Ecto neural progenitor cell (in vitro differentiated cells): ENCODE results near the gene PTPN11.
"Not testable (repeated sequence)": the region's sequence is repeated elsewhere in the genome, so short reads cannot be mapped to it uniquely, and the experiment has no call there.

ENCODE experiments used
- DNase-seq: peaks from one replicate; pipeline ENCODE4 v3.0.0-alpha.2; 2018; ENCODE audit warnings: low spot score

PTPN11 gene

DNA sequence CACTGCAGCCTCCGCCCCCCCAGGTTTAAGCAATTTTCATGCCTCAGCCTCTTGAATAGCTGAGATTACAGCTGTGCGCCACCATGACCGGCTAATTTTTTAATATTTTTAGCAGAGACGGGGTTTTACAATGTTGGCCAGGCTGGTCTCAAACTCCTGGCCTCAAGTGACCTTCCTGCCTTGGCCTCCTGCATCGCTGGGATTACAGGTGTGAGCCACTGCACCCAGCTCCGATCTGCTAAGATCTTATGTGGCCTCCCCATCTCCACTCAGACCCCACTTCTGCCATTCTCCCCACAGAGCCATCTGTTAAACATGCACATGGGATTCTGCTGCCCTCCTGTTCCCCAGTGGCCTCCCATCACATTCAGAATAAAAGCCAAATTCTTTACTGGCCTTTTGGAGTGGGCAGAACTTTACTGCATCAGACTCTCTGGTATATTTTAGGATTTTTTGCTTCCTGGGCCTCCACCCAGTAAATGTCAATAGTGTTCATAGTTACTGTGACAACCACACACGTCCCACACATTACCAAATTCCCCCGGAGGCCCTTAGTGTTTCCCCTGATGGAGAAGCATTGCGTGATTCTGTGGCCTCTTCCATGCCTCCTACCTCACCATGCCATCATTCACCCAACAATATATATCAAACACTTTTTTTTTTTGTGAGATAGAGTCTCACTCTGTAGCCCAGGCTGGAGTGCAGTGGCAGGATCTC lies 96.3 kb downstream of the PTPN11 start:
- no peak for DNase-seq

DNA sequence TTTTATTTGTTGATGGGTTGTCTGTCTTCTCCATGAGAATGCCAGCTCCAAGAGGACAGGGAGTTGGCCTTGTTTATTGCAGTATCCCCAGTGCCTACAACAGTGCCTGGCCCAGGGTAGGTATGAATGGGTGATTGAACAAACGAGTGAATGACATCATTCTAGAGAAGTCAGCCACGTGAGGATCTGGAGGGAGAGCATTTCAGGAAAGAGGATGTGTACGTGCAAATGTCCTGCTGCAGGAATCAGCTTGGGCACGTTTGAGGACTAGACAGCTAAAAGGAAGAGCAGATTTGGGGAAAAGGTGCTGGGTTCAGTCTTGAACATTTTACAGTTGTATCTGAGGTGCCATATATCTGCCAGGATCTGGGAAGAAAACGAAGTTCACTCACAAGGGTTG lies 97.1 kb downstream of the PTPN11 start:
- DNase-seq, result no peak

DNA sequence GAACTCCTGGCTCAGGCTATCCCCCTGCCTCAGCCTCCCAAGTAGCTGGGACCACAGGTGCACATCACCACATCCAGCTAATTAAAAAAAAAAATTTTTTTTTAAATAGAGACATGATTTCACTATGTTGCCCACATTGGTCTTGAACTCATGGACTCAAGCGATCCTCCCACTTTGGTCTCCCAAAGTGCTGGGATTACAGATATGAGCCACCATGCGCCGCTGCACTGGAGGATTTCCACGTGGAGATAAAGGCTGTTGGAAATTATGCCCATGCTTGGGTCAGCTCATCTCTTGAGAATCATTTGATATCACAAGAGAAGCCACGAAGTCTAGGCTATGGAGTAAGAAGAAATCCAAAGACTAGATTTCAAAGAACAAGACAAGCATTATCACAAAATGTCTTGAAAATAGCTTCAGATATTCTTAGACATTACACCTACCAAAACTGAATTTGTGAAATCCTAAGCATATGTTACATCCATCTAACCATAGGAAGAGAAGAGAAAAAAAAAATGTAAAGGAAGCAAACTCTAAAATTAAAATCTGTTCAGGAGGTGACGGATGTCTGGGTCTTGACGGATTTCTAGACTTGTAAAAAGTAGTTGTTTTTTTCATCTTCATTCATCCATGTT lies 99.1 kb downstream of the PTPN11 start:
- DNase-seq, result no peak

GRCh38 chr12:112518365-112518735 lies 99.6 kb downstream of the PTPN11 start:
- no peak for DNase-seq

DNA sequence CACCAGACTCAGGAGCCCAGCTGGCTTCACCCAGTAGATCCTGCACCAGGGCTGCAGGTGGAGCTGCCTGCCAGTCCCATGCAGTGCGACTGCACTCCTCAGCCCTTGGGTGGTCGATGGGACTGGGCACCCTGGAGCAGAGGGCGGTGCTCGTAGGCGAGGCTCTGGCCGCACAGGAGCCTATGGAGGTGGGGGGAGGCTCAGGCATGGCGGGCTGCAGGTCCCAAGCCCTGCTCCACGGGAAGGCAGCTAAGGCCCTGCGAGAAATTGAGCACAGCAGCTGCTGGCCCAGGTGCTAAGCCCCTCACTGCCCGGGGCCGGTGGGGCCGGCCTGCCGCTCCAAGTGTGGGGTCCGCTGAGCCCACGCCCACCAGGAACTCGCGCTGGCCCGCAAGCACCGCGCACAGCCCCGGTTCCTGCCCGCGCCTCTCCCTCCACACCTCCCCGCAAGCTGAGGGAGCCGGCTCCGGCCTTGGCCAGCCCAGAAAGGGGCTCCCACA lies 101.1 kb downstream of the PTPN11 start:
- DNase-seq, result not testable (repeated sequence)

GRCh38 chr12:112523856-112524255 lies 105.1 kb downstream of the PTPN11 start:
- DNase-seq, result no peak

GRCh38 chr12:112524269-112524668 lies 105.5 kb downstream of the PTPN11 start:
- no peak for DNase-seq

DNA sequence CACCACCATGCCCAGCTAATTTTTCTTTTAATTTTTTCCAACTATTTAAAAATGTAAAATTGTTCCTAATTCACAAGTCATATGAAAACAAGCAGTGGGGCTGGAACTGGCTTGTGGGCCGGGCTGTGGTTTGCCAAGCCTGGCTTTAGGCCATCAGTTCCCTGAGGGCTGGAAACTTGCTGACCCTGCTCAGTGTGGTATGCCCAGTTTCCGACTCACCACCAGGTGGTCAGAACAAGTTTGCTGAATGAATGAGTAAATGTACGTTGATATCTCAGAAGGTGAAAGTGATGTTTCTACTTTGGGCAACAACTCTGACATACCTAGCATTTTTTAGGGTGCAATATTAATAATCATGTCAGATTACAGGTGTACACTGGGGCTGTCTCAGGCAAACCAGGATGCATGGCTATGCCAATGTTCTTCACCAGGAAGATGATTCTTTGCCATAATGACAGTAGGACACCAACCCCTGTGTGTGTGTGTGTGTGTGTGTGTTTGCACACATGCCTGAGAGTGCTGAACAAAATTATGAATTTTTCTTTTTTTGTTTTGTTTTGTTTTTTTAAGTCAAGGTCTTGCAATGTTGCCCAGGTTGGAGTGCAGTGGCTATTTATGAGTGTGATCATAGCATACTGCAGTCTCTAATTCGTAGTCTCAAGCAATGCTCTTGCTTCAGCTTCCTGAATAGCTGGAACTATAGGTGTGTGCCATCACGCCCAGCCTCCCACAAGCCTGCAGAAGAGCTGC lies 106.1 kb downstream of the PTPN11 start:
- DNase-seq, result no peak

DNA sequence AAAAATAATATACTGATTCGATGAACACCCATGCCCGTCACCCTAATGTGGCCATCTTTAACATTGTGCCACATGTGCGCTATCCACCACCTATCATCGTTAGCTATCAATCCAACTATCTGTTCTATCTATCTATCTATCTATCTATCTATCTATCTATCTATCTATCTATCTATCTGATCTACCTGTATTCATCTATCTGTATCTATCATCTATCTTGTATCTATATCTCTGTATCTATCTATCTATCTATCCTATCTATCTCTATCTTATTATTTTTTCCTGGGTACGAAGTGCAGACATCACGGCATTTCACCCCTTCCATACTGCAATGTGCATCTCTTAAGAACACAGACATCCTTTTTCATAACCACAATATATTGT lies 106.7 kb downstream of the PTPN11 start:
- DNase-seq, result no peak

DNA sequence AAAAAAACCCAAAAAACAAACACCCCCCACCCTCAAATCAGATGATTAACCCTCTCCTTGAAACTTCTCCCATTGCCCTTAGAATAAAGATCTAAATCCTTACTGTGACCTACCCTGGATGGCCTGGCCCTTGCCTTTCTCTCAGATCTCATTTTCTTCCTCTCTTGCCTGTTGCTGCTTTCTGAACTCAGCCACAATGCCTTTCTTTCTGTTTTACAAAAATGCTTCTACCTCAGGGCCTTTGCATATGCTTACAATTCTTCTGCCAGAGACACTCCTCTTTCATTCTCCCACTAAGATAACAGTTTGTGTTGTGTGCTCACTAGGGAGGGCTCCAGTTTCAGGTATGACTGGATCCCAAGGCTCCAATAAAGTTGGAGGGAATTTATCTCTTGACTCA lies 108.3 kb downstream of the PTPN11 start:
- DNase-seq, result no peak

GRCh38 chr12:112527501-112527900 lies 108.8 kb downstream of the PTPN11 start:
- DNase-seq, result no peak

GRCh38 chr12:112528521-112528920 lies 109.8 kb downstream of the PTPN11 start:
- DNase-seq, result no peak

DNA sequence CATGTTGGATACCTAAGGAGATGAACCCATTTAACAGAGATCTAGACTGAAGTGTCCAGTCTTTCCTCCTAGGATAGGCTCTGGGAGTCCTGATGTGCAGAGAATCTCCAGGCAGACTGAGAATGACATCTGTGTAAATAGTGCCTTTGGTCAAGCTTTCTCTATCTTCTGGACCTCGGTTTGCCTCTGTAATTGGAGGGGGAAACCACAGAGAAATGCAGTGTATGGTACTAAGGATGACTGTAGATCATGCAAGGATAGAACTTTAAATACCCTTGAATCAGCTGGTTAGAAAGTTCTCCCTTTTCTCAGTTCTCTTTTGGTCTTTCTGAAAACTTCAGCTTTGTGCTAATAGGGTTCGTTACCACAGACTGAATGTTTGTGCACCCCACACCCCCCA lies 112.2 kb downstream of the PTPN11 start:
- no peak for DNase-seq

DNA sequence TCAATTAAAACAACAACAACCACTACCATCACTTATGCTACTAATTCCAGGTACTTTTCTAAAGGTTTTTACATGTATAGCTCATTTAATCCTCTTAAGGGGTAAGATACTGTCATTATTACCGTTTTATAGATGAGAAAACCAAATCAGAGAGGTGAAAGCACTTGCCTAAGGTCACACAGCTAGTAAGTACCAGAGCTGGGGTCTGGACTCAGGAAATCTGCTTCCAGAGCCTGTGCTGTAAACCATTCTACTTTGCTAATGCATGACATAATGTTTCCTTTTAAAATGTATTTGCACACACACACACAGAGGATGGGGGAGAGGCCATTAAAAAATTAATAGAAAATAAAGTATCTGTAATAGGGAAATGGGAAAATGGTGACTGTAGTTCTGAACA lies 113.4 kb downstream of the PTPN11 start:
- no peak for DNase-seq

DNA sequence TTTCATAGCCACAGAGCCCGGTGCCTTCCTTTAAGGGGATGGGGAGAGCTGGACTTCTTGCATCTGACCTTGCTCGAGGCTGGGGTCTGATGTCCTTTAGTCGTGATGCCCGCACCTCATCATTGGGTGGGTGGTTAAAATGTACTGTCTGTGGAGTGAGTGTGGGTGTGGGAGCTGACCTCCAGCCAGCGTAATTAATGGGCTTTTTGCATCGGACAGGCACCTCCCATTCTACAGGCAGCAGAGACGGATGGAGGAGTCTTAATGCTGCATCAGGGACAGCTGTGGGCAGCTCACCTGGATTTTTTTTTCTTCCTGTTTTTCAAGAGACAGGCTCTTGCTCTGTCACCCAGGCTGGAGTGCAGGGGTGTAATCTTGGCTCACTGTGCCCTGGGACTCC lies 114.8 kb downstream of the PTPN11 start:
- DNase-seq, result no peak

- no peak for DNase-seq
Measured at GRCh38 chr12:112535017-112535416, 116.3 kb downstream of the PTPN11 start.

DNA sequence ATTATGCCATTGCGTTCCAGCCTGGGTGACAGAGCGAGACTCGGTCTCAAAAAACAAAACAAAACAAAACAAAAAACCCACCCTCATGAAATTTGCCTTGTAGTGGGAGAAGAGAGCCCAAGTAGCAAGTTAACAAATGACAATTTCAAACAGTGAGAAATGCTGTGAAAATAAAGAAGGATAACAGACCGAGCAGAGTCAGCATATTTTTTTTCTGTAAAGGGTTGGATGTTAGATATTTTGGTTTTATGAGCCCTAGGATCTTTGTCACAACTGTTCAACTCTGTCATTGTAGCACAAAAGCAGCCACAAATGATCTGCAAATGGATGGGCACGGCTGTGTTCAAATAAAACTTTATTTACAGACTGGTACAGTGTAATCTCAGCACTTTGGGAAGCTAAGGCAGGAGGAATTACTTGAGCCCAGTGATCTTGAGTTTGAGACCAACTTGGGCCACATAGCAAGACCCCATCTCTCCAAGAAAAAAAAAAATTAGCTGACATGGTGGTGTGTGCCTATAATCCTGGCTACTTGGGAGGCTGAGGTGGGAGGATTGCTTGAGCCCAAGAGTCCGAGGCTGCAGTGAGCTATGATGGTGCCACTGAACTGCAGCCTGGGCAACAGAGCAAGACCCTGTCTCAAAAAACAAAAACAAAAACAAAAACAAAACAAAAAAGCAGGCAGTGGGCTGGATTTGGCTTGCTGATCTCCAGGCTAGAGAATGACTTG lies 117.1 kb downstream of the PTPN11 start:
- DNase-seq, result no peak

DNA sequence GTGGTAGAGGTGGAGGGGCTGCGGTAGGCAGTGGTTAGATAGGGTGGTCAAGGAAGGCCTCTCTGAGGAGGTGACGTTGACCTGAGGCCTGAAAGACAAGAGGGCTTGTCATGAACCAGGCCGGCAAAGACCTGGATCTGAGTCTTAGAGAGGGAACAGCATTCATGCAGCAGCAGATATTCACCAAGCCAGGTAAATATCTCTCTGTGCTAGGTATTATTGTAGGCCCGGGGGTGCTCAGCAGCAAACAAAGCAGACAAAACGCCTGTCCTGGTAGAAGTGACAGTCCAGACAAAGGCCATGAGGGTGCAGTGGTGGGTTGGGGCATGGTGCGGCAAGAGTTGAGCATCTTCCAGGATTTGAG lies 117.6 kb downstream of the PTPN11 start:
- no peak for DNase-seq

GRCh38 chr12:112537710-112538396 lies 119.1 kb downstream of the PTPN11 start:
- no peak for DNase-seq

DNA sequence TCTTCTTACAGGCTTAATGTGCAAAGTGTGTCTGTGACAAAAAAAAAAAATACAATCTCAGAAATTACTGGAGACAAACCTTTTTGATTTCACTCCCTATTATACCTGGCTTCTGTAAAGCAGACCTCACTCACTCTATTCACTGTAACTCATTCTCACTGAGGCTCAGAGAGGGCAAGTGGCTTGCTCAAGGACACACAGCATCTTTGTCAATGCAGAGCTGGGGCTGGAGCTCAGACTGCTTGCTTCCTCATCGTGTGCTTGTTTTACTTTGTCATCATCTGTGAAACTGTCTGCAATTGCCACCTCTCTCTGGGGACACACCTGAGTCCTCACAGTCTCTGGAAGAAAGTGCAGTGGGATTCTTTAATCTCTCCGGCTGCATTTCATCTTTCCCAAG lies 120.0 kb downstream of the PTPN11 start:
- DNase-seq, result no peak

GRCh38 chr12:112539221-112539620 lies 120.5 kb downstream of the PTPN11 start:
- DNase-seq, result no peak

DNA sequence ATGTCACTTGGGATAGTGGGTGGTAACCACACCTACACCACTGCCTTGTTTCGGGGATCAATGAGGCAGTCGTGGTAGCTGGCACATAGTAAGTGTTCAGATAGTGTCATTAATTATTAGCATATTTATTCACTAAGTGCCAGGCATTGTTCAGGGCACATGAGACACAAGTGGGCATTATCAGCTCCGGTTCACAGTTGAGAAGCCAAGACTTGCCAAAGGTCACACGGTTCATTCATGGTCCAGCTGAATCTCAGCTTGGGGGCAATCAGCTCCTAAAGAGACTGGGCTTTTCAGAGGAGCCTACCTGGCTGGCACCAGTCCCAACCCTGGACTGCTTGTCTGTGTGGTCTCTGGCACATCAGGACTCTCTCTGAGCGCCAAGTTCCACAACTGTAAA lies 121.3 kb downstream of the PTPN11 start:
- DNase-seq, result no peak
